ENCODE results near the gene KRAS. TPM values are rescaled to one million over a fixed set of nuclear protein-coding genes. Genes with fewer than 3 reads are reported as not detected.
A peak's percentile ranks its signal among the peaks of the same experiment; 100 is the strongest.

KRAS gene
- total RNA-seq, 2 donors from 2014 or later, result 5.9 to 8.3 TPM

DNA sequence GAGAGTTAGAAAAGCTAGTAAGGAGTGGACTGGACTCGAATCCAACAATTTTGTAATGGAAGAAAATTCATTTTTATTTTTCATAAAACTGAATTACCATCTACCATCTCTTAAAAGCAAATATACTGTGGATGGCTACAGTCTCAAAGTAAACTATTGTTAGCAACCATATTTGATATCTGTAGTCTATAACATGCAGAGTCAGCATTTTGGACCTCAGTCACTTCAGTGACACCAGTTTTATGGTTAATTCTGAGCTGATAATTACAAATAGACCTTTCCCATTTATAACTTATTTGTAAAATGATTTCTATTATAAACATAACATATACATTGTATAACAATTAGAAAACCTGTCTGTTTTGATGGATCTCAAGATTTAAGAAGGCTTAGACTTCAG is 2.0 kb downstream of the KRAS start:
- no peak overlapping the region for H3K27ac ChIP-seq
- ATAC-seq, result no peak
- no peaks in the 10 kb centered on the region for H3K27me3 ChIP-seq
- no peak for DNase-seq
- intact Hi-C loops (cut with DNase I), result no loop called here
- WGBS, 2 donors, result 100% methylated on average over 1 of the region's 1 CpG
- H3K9me3 ChIP-seq, result no peaks in the 10 kb centered on the region
- H3K4me1 ChIP-seq, result peaks cover 33% of the 10 kb centered on the region
- TF ChIP-seq CTCF (IDR thresholded peaks at IDR 0.05), result no peak
- TF ChIP-seq POLR2A (IDR thresholded peaks at IDR 0.05), result no peak
- no peak overlapping the region for H3K4me3 ChIP-seq
- H3K36me3 ChIP-seq (replicated peaks in 1 of 2; ENCODE audit: insufficient read depth in 1 of 2, low read depth in 2 of 2), result no peaks in the 10 kb centered on the region

DNA sequence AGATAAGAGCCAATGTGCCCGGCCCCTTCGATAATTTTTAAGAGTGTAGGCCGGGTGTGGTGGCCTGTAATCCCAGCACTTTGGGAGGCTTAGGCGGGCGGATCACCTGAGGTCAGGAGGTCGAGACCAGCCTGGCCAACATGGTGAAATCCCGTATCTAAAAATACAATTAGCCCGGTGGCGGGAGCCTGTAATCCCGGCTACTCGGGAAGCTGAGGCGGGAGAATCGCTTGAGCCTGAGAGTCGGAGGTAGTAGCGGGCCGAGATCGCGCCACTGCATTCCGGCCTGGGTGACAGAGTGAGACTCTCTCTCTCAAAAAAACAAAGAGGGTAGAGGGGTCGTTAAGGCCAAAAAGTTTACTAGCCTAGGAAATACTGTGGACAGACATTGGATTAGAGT is 2.6 kb downstream of the KRAS start:
- ATAC-seq (no peak), DNase-seq (no peak)
- no peaks in the 10 kb centered on the region for H3K36me3 ChIP-seq (replicated peaks in 1 of 2; ENCODE audit: insufficient read depth in 1 of 2, low read depth in 2 of 2)
- peaks cover 35% of the 10 kb centered on the region for H3K4me1 ChIP-seq
- H3K27me3 ChIP-seq, result no peaks in the 10 kb centered on the region
- no peak overlapping the region for H3K27ac ChIP-seq
- no peak overlapping the region for H3K4me3 ChIP-seq
- no peaks in the 10 kb centered on the region for H3K9me3 ChIP-seq
- intact Hi-C loops (cut with DNase I), result no loop called here
- no peak for TF ChIP-seq CTCF (IDR thresholded peaks at IDR 0.05)
- TF ChIP-seq POLR2A (IDR thresholded peaks at IDR 0.05), result no peak
- 95 to 96% methylated on average over 20 of the region's 20 CpGs for WGBS, 2 donors

GRCh38 chr12:25245491-25245890 is 5.2 kb downstream of the KRAS start:
- no peaks in the 10 kb centered on the region for H3K36me3 ChIP-seq (replicated peaks in 1 of 2; ENCODE audit: insufficient read depth in 1 of 2, low read depth in 2 of 2)
- TF ChIP-seq CTCF (IDR thresholded peaks at IDR 0.05) (no peak), POLR2A (IDR thresholded peaks at IDR 0.05) (no peak)
- ATAC-seq (no peak), DNase-seq (no peak)
- no peaks in the 10 kb centered on the region for H3K9me3 ChIP-seq
- peaks cover 30% of the 10 kb centered on the region for H3K4me1 ChIP-seq
- no peak overlapping the region for H3K4me3 ChIP-seq
- intact Hi-C loops (cut with DNase I), result no loop called here
- 95% methylated on average over 6 of the region's 6 CpGs for WGBS, 2 donors
- no peaks in the 10 kb centered on the region for H3K27me3 ChIP-seq
- peak overlapping the region in 1 of 4 donors; percentile 3 for H3K27ac ChIP-seq

- Histone ChIP-seq H3K9me3 (no peaks in the 10 kb centered on the region), H3K27me3 (no peaks in the 10 kb centered on the region), H3K4me3 (no peak overlapping the region), H3K27ac (peak overlapping the region in 2 of 4 donors; percentile 32 to 63), H3K4me1 (peaks cover 18% of the 10 kb centered on the region), H3K36me3 (replicated peaks in 1 of 2; ENCODE audit: insufficient read depth in 1 of 2, low read depth in 2 of 2) (no peaks in the 10 kb centered on the region)
- DNase-seq (no peak), ATAC-seq (no peak)
- no peak for TF ChIP-seq CTCF (IDR thresholded peaks at IDR 0.05)
- no peak for TF ChIP-seq POLR2A (IDR thresholded peaks at IDR 0.05)
- intact Hi-C loops (cut with DNase I), result no loop called here
These were observed 7.1 kb downstream of the KRAS start for GRCh38 chr12:25243680-25243990.

DNA sequence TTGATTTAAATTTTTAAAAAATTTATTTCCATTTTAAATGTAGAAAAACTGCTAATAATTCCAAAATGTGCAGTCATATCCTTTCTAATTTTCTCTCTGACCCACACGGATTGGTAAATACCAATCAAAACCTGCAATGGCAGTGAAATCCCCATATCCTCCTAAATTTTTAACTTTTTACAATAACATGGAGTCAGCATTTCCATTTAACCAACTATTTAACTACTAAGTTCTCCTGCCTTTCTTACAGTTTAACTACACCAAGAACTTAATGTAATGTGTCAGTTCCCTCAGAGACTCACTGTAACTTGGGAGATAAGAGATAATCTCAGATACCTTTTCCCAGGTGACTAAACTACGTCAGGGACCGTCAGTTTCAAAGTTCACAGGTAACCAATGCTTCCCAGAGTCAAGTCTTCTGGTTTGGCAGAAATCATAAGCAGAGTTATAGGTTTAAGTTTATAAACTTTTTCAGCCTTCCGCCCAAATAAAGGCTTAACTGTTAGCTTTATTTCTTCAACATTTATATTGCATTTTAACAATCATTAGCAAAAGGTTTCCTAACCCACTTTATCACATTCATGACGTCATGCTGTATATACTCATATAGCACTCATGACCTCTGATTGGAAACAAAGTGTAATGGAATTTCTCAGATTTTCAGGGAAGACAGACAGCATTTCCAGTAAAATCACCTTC is 7.6 kb downstream of the KRAS start:
- H3K4me1 ChIP-seq, result peaks cover 16% of the 10 kb centered on the region
- H3K27me3 ChIP-seq, result no peaks in the 10 kb centered on the region
- H3K36me3 ChIP-seq (replicated peaks in 1 of 2; ENCODE audit: insufficient read depth in 1 of 2, low read depth in 2 of 2), result no peaks in the 10 kb centered on the region
- no peaks in the 10 kb centered on the region for H3K9me3 ChIP-seq
- intact Hi-C loops (cut with DNase I), result no loop called here
- H3K4me3 ChIP-seq, result no peak overlapping the region
- peak overlapping the region in 2 of 4 donors; percentile 32 to 63 for H3K27ac ChIP-seq
- WGBS, 2 donors, result 46 to 49% methylated on average over 5 of the region's 5 CpGs
- no peak for TF ChIP-seq CTCF (IDR thresholded peaks at IDR 0.05)
- no peak for TF ChIP-seq POLR2A (IDR thresholded peaks at IDR 0.05)
- ATAC-seq (peak; percentile 57), DNase-seq (no peak)

Data from body of pancreas (tissue), 4 donors.